Muscle layer of duodenum (tissue), 2 donors: ENCODE data around the gene CEP135.
A peak's percentile ranks its signal among the peaks of the same experiment; 100 is the strongest.

Experiments used
- H3K27ac ChIP-seq: one replicate; pipeline ENCODE4 v1.7.0; 2013; ENCODE audit warnings: mild to moderate bottlenecking, low read length
- H3K27me3 ChIP-seq: one replicate; pipeline ENCODE4 v1.7.0; 2013; ENCODE audit warnings: low read depth, mild to moderate bottlenecking, control low read depth, low read length
- H3K36me3 ChIP-seq, 2 donors: one replicate each; pipeline ENCODE4 v1.7.0; 2013; ENCODE audit warnings: low read length in 2 of 2, control low read depth in 1 of 2, mild to moderate bottlenecking in 1 of 2; ENCODE audit not compliant: insufficient read depth in 2 of 2, control insufficient read depth in 1 of 2
- H3K4me1 ChIP-seq, 2 donors: one replicate each; pipeline ENCODE4 v1.7.0; 2013; ENCODE audit warnings: low read length in 2 of 2, mild to moderate bottlenecking in 2 of 2, control low read depth in 1 of 2, moderate library complexity in 1 of 2; ENCODE audit not compliant: insufficient read depth in 2 of 2, control insufficient read depth in 1 of 2
- H3K4me3 ChIP-seq, 2 donors: one replicate each; pipeline ENCODE4 v1.7.0; 2013; ENCODE audit warnings: low read length in 2 of 2, low read depth in 1 of 2, mild to moderate bottlenecking in 1 of 2
- H3K9me3 ChIP-seq, 2 donors: one replicate each; pipeline ENCODE4 v1.7.0; 2013; ENCODE audit warnings: low read length in 2 of 2, control low read depth in 1 of 2, mild to moderate bottlenecking in 1 of 2; ENCODE audit not compliant: control insufficient read depth in 1 of 2
- donor health status: healthy.

The CEP135 gene

DNA sequence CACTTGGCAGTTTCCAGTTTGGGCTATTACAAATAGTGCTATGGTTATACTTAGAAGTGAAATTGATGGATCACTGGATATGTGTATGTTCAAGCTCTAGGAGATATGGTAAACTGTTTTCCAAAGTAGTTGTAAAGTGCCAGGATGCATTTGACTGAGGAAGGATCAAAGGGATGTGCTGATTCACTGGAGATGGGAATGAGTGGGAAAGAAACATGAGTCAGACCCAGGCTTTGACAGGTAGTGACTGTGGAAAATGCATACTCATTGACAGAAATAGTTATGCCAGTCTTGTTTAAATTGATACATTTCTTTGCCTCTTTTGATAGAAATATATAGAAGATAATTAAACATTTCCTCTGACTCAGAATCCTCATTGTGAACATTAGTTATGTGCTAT lies 77.9 kb downstream of the CEP135 start:
- no peaks in the 10 kb centered on the region for H3K4me1 ChIP-seq
- no peak overlapping the region for H3K27ac ChIP-seq
- H3K27me3 ChIP-seq: no peaks in the 10 kb centered on the region
- no peaks in the 10 kb centered on the region for H3K9me3 ChIP-seq
- no peak overlapping the region for H3K4me3 ChIP-seq
- peaks cover 9 to 50% of the 10 kb centered on the region in 2 donors for H3K36me3 ChIP-seq

DNA sequence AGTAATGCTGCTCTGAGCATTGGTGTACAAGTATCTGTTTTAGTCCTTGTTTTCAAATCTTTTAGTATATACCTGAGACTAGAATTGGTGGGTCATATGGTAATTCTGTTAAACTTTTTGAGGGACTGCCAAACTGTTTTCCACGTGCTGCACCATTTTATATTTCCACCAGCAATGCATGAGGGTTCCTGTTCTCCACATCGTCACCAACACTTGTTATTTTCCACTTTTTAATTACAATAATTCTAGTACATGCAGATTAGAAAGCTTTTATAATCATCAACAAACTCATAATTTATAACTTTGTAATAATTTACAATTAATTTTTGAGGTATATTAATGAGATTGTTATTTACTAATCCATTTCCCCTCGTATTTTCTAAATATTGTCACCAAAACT lies 79.4 kb downstream of the CEP135 start:
- H3K36me3 ChIP-seq: peaks cover 5 to 42% of the 10 kb centered on the region in 2 donors
- no peak overlapping the region for H3K27ac ChIP-seq
- no peaks in the 10 kb centered on the region for H3K9me3 ChIP-seq

DNA sequence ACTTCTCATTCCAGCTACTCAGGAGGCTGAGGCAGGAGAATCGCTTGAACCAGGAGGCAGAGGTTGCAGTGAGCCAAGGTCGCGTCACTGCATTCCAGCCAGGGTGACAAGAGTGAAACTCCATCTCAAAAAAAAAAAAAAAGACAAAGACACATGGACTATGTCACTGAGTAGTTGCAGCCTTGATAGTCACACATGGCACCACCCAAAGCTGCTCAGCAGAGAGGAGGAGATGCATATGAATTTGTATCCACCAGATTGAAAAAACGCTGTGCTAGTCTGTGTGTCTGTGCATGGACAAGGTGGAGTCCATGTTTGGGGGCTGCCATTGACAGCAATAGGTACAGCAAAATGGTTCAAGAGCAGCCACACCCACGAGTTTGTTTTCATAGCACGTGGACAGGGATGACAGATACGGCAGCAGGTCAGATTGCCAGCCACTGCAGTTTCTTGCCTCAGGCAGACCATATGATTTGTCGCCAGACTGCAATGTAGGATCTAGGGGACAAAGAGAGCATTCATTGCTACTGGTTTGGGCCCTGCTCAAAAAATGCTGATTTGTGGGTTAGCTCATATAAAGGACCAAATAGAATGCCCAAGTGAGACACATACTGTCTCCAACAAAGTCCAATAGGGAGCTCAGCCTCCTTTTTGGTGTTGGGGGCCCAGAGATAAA lies 89.9 kb downstream of the CEP135 start:
- H3K4me1 ChIP-seq: no peaks in the 10 kb centered on the region
- H3K4me3 ChIP-seq: no peak overlapping the region
- H3K27ac ChIP-seq: no peak overlapping the region
- no peaks in the 10 kb centered on the region for H3K9me3 ChIP-seq
- no peaks in the 10 kb centered on the region for H3K36me3 ChIP-seq
- no peaks in the 10 kb centered on the region for H3K27me3 ChIP-seq

More for the DNA sequence above, 79.4 kb downstream of the CEP135 start:
- no peaks in the 10 kb centered on the region for H3K27me3 ChIP-seq
- H3K4me1 ChIP-seq: no peaks in the 10 kb centered on the region
- H3K4me3 ChIP-seq: no peak overlapping the region

DNA sequence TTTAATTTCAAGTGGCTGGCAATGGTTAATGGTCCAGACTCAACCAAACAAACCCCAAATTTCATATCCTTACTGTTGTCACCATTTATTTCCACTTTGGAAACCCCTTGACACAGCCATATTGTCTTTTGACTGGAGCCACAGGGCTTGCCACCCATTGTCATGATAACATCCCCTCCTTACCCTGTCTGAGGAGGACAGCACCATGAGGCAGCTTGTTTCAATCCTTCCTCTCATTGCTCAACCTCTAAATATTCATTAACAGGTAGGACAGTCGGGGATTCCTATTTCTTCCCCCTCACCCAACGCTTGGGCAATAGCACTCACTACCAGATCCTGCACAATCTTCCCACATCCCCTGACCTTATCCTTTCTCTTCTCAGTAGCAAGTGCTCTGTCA lies 92.1 kb downstream of the CEP135 start:
- Histone ChIP-seq H3K27me3 (no peaks in the 10 kb centered on the region), H3K4me1 (no peaks in the 10 kb centered on the region), H3K27ac (no peak overlapping the region), H3K36me3 (no peaks in the 10 kb centered on the region), H3K9me3 (no peaks in the 10 kb centered on the region), H3K4me3 (no peak overlapping the region)

DNA sequence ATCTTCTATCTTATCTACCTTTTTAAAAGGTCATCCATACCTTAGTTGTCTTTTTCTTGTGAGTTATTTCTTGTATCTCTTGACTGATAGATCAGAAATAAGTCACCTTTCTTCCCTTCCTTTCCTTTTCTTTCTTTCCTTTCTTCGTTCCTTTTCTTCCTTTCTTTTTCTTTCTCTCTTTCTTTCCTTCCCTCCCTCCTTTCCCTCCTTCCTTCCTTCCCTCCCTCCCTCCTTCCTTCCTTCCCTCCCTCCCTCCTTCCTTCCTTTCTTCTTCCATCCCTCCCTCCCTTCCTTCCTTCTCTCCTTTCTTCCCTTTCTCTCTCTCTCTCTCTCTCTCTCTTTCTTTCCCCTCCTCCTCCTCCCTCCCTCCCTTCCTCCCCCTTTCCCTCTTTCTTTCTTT lies 93.5 kb downstream of the CEP135 start:
- no peak overlapping the region for H3K4me3 ChIP-seq
- H3K27me3 ChIP-seq: no peaks in the 10 kb centered on the region
- H3K4me1 ChIP-seq: no peaks in the 10 kb centered on the region

DNA sequence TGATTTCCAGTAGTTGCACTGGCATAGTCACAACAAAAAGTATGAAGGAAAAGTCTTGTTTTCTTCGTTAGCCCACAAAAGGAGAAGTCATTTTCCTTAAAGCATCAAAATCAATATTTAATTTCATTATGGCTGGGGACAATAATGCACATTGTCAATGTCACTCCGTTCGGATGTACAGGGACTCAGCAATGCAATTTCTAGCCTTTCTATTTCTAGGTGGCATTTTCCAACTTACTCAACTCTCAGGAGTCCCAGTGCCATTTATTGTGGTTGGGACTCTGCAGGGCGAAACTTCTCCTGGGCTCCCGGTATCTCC lies 99.6 kb downstream of the CEP135 start:
- Histone ChIP-seq H3K4me3 (peak overlapping the region; percentile 72 to 75), H3K9me3 (no peaks in the 10 kb centered on the region), H3K4me1 (peaks cover 0 to 15% of the 10 kb centered on the region in 2 donors), H3K27me3 (peaks cover 6% of the 10 kb centered on the region), H3K36me3 (no peaks in the 10 kb centered on the region), H3K27ac (no peak overlapping the region)

More for the DNA sequence above, 93.5 kb downstream of the CEP135 start:
- Histone ChIP-seq H3K27ac (no peak overlapping the region), H3K36me3 (no peaks in the 10 kb centered on the region), H3K9me3 (no peaks in the 10 kb centered on the region)

DNA sequence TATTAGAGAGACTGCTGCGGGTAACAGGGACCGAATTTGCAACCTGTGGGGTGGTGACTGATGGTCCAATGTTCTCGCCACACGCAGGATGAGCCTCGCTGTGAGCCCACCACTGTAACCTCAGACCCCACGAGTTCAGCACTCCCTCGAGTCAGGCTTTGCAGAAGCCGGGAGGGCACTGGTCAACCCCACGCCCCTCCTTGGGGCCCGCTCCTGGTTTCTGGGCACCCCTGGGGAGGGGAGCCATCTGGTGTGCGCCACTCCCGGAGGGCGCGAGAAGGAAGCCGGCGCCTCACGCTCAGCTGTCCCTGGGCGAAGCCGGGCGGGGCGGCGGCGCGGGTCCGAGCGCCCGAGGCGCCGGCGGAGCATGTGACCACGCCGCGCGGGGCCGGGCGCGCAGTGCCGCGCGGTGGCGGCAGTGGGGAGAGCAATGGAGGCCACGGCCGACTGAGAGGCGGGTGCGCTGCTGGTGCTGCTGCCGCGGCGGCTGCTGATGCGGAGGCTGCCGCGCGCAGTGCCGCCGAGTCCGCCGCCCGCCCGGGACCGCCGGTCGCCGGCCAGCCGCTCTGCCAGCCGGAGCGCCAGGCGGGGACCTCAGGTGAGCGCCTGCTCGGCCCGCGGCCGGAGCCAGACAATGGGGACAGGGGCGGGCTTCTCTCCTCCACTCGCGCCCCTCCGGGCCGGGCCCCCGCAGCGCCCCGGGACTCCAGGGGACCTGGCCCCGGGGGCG lies 100.1 kb downstream of the CEP135 start:
- Histone ChIP-seq H3K9me3 (no peaks in the 10 kb centered on the region), H3K4me1 (peaks cover 0 to 15% of the 10 kb centered on the region in 2 donors), H3K36me3 (no peaks in the 10 kb centered on the region), H3K4me3 (peak overlapping the region; percentile 72 to 75), H3K27ac (no peak overlapping the region), H3K27me3 (peaks cover 6% of the 10 kb centered on the region)

DNA sequence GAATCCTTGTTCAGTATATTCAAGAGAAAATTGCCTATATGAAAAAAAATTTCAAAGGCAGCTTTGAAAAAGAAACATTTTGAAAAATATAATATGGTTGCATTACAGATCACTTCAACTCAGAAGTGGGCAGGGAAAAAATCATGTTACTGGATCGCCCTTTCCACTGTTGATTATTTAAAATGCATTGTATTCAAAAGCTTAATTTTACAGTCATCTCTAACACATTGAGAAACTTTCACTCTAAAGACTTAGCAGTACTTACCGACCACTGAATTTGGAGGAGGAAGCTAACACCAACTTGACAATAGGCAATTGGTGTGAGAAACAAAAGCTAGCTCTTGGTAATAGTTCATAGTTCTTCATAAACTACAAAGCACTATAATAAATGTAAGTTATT lies 101.9 kb downstream of the CEP135 start:
- Histone ChIP-seq H3K36me3 (no peaks in the 10 kb centered on the region), H3K4me3 (peak overlapping the region in 1 of 2 donors; percentile 2), H3K27me3 (peaks cover 6% of the 10 kb centered on the region), H3K9me3 (no peaks in the 10 kb centered on the region), H3K27ac (no peak overlapping the region), H3K4me1 (peaks cover 0 to 15% of the 10 kb centered on the region in 2 donors)

DNA sequence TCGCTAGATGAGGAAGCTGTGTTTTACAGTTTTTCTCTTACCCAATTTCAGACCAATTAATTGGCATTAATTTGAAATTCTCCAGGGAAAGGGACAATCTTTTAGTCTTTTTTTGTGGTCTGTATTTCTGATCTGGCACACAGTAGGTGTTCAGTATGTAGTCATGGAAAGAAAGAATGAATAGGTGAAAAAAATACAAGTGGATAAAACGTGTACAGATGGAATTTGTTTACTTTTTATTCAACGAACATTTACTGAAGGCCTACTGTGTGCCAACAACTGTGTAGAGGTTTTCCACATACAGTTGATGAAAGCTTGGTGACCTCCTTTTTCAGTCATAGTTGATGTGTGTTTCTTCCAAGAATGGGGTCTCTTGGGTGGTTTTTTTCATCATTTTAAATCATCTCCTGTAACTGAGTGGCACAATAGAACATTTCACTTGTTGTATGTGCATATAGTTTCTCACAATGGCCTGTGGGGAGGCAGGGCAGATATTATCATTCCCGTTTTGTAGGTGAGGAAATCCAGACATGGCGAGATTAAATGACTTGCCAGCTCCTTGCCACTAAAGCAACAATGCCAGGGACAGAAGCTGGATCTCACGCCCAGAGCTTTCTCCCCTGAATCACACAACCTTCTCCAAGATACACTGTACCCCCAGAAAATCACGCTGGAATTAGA lies 102.4 kb downstream of the CEP135 start:
- peaks cover 0 to 15% of the 10 kb centered on the region in 2 donors for H3K4me1 ChIP-seq
- peak overlapping the region in 1 of 2 donors; percentile 2 for H3K4me3 ChIP-seq
- peaks cover 6% of the 10 kb centered on the region for H3K27me3 ChIP-seq
- no peaks in the 10 kb centered on the region for H3K36me3 ChIP-seq
- H3K9me3 ChIP-seq: no peaks in the 10 kb centered on the region
- no peak overlapping the region for H3K27ac ChIP-seq

DNA sequence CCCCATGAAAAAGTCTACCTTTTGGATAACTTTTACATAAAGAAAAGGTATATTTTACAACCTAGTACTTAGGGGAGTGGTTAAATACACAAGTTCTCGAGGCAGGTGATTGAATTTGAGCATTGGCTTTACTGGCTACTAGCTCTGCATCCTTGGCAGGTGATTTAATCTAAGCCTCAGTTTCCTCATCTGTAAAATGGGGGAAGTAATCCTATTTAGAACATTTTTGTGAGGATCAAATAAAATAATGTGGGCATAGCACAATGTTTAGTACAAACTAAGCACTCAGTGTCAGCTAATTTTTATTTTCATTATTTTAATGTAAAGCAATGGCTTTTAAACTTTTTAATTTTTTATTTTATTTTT lies 102.9 kb downstream of the CEP135 start:
- H3K4me1 ChIP-seq: peaks cover 0 to 15% of the 10 kb centered on the region in 2 donors
- no peaks in the 10 kb centered on the region for H3K36me3 ChIP-seq
- H3K27ac ChIP-seq: no peak overlapping the region
- H3K9me3 ChIP-seq: no peaks in the 10 kb centered on the region
- no peak overlapping the region for H3K4me3 ChIP-seq
- peaks cover 6% of the 10 kb centered on the region for H3K27me3 ChIP-seq

DNA sequence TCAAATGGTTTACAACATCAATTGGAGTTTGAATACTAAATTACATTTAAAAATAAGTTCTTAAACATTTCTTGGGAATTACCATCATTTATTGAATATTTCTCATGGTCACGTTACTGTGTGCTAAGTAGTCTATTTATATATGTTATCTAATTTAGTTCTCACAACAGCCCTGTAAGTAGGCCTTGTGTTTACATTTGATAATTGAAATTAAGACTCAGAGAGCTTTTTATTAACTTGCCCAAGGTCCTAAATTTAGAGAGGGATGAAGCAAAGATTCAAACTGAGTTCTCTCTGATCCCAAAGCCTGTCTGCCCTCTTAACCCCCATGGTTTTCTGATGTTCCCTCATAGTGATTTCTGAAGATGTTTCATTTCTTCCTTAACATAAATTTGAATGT lies 103.7 kb downstream of the CEP135 start:
- H3K9me3 ChIP-seq: no peaks in the 10 kb centered on the region
- no peaks in the 10 kb centered on the region for H3K36me3 ChIP-seq
- H3K27me3 ChIP-seq: peaks cover 6% of the 10 kb centered on the region
- H3K27ac ChIP-seq: no peak overlapping the region
- peaks cover 0 to 15% of the 10 kb centered on the region in 2 donors for H3K4me1 ChIP-seq
- H3K4me3 ChIP-seq: no peak overlapping the region
